SK-N-SH (cell line): ENCODE results near the gene ZNF816. TPM values are rescaled to one million over a fixed set of nuclear protein-coding genes. Genes with fewer than 3 reads are reported as not detected.

Source experiments
- CTCF ChIA-PET: fragments of 300-600, 350-600 bp; formaldehyde crosslinking; extraction: SDS; loops from one replicate; lab custom pipeline; 2021; lab: Yijun Ruan, JAX
- POLR2A ChIA-PET: fragments of 350-600 bp; sonication (Branson Sonifier 250); formaldehyde crosslinking; extraction: SDS; loops from one replicate; lab custom pipeline; 2020; ENCODE audit warnings: antibody characterized with exemption, inconsistent platforms; lab: Yijun Ruan, JAX
- DNase-seq: peaks from one replicate; pipeline ENCODE4 v3.0.0; 2012
- H2AFZ ChIP-seq: fragments of 200-600 bp; sonication (generic); 2 replicates; pipeline ENCODE4 v1.8.1; 2016; ENCODE audit warnings: antibody characterized with exemption, mild to moderate bottlenecking, low read depth
- H3F3A ChIP-seq: fragments of 200-600 bp; sonication (generic); replicated peaks from 2 replicates; pipeline ENCODE3; 2016; ENCODE audit warnings: antibody characterized with exemption, mild to moderate bottlenecking; ENCODE audit not compliant: insufficient read depth
- H3K27ac ChIP-seq, 2 experiments: fragments of 200-500 bp in 1 of 2; fragments of 200-600 bp in 1 of 2; sonication (Bioruptor generic) in 1 of 2; sonication (generic), shearing (Covaris generic) in 1 of 2; 2 replicates each; pipeline versions ENCODE4 v1.5.1 to v1.6.1; 2014 to 2016; ENCODE audit warnings: low read depth in 2 of 2, inconsistent platforms in 1 of 2, low read length in 1 of 2, mild to moderate bottlenecking in 1 of 2, mixed read lengths in 1 of 2
- H3K27me3 ChIP-seq: fragments of 200-600 bp; sonication (generic), shearing (Covaris generic); 2 replicates; pipeline ENCODE4 v1.6.1; 2016; ENCODE audit warnings: mixed run types; ENCODE audit not compliant: insufficient read depth
- H3K36me3 ChIP-seq, 2 experiments: fragments of 200-500 bp in 1 of 2; fragments of 200-600 bp in 1 of 2; sonication (Bioruptor generic) in 1 of 2; sonication (generic) in 1 of 2; replicated peaks in 1 of 2; 2 replicates each; pipeline versions ENCODE3 to v1.5.1; 2014 to 2016; ENCODE audit warnings: low read length in 1 of 2, mild to moderate bottlenecking in 1 of 2; ENCODE audit not compliant: insufficient read depth in 2 of 2, control insufficient read depth in 1 of 2
- H3K4me1 ChIP-seq, 2 experiments: fragments of 200-500 bp in 1 of 2; fragments of 200-600 bp in 1 of 2; sonication (Bioruptor generic) in 1 of 2; sonication (generic), shearing (Covaris generic) in 1 of 2; 2 replicates each; pipeline versions ENCODE4 v1.5.1 to v1.6.1; 2014 to 2016; ENCODE audit warnings: low read depth in 1 of 2, low read length in 1 of 2, mixed run types in 1 of 2; ENCODE audit not compliant: insufficient read depth in 2 of 2, control insufficient read depth in 1 of 2
- H3K4me2 ChIP-seq: fragments of 200-600 bp; sonication (generic), shearing (Covaris generic); 2 replicates; pipeline ENCODE4 v1.6.1; 2017; ENCODE audit warnings: mixed run types
- H3K4me3 ChIP-seq, 2 experiments: fragments of 200-500 bp in 1 of 2; fragments of 200-600 bp in 1 of 2; sonication (Bioruptor generic) in 1 of 2; sonication (generic), shearing (Covaris generic) in 1 of 2; 2 replicates each; pipeline versions ENCODE4 v1.5.1 to v1.8.1; 2014 to 2016; ENCODE audit warnings: low read depth in 2 of 2, inconsistent platforms in 1 of 2, low read length in 1 of 2, mild to moderate bottlenecking in 1 of 2, mixed read lengths in 1 of 2, moderate library complexity in 1 of 2
- H3K79me2 ChIP-seq: fragments of 200-600 bp; sonication (generic); 2 replicates; pipeline ENCODE4 v1.8.1; 2017; ENCODE audit warnings: mild to moderate bottlenecking; ENCODE audit not compliant: insufficient read depth
- H3K9ac ChIP-seq: fragments of 200-600 bp; sonication (generic); 2 replicates; pipeline ENCODE4 v1.6.1; 2017; ENCODE audit warnings: mixed run types
- H3K9me2 ChIP-seq: fragments of 200-600 bp; sonication (generic); 2 replicates; pipeline ENCODE4 v1.6.1; 2017; ENCODE audit warnings: mixed run types
- H3K9me3 ChIP-seq: fragments of 200-600 bp; sonication (generic); 2 replicates; pipeline ENCODE4 v1.6.1; 2017; ENCODE audit warnings: mixed run types, mild to moderate bottlenecking, moderate library complexity
- H4K20me1 ChIP-seq: fragments of 200-600 bp; sonication (generic); 2 replicates; pipeline ENCODE4 v1.6.1; 2017; ENCODE audit warnings: mild to moderate bottlenecking, mixed run types; ENCODE audit not compliant: insufficient read depth
- ELF1 ChIP-seq: IDR thresholded peaks from 2 replicates; pipeline ENCODE4 v1.4.0; 2012
- EZH2phosphoT487 ChIP-seq: fragments of 200-600 bp; sonication (generic); IDR thresholded peaks from 2 replicates; pipeline ENCODE4 v1.6.1; 2017; ENCODE audit warnings: low read depth, mixed run types, mild to moderate bottlenecking, antibody characterized with exemption, moderate library complexity, borderline replicate concordance
- FOSL2 ChIP-seq: IDR thresholded peaks from 2 replicates; pipeline ENCODE4 v1.4.0; 2012; ENCODE audit warnings: low read depth, mild to moderate bottlenecking, moderate library complexity, borderline replicate concordance
- FOXJ3 ChIP-seq: sonication (generic); formaldehyde crosslinking; IDR thresholded peaks from 2 replicates; pipeline ENCODE4 v1.5.1; 2020; ENCODE audit warnings: mild to moderate bottlenecking, missing genetic modification reagents
- JUND ChIP-seq: IDR thresholded peaks from 2 replicates; pipeline ENCODE4 v1.4.0; 2012
- MEF2A ChIP-seq: IDR thresholded peaks from 2 replicates; pipeline ENCODE4 v1.4.0; 2012; ENCODE audit warnings: low read depth, borderline replicate concordance
- NFIC ChIP-seq: IDR thresholded peaks from 2 replicates; pipeline ENCODE4 v1.4.0; 2012; ENCODE audit warnings: borderline replicate concordance
- RXRA ChIP-seq: IDR thresholded peaks from 2 replicates; pipeline ENCODE4 v1.4.0; 2012; ENCODE audit warnings: low read depth, mild to moderate bottlenecking, borderline replicate concordance
- TCF12 ChIP-seq: IDR thresholded peaks from 2 replicates; pipeline ENCODE4 v1.4.0; 2012
- TEAD4 ChIP-seq: IDR thresholded peaks from 2 replicates; pipeline ENCODE4 v1.4.0; 2012; ENCODE audit warnings: mild to moderate bottlenecking, borderline replicate concordance; ENCODE audit not compliant: insufficient read depth
- WGBS: methylation state at CpG from one replicate; pipeline ENCODE4 v1.1.6; 2017; ENCODE audit warnings: low lambda C conversion rate; 5-methylcytosine and 5-hydroxymethylcytosine counted together
- polyA plus RNA-seq, 3 experiments: library from polyadenylated mRNA; depleted of rRNA; stranded (reverse); fragments of >200 nt; gene quantifications; 2 replicates each; pipeline ENCODE4 v1.2.3, GENCODE V29; 2012
- TF ChIP-seq, protein P1 (sequence below): IDR thresholded peaks from 2 replicates; pipeline ENCODE4 v1.6.1; 2012; ENCODE audit warnings: mild to moderate bottlenecking, low read depth, low read length, moderate library complexity
- TF ChIP-seq, protein P2 (sequence below): IDR thresholded peaks from 2 replicates; pipeline ENCODE4; 2012

ZNF816 gene
- polyA plus RNA-seq, 1 of the 3 experiments (the other 2 are of a cell fraction): 1.8 TPM

DNA sequence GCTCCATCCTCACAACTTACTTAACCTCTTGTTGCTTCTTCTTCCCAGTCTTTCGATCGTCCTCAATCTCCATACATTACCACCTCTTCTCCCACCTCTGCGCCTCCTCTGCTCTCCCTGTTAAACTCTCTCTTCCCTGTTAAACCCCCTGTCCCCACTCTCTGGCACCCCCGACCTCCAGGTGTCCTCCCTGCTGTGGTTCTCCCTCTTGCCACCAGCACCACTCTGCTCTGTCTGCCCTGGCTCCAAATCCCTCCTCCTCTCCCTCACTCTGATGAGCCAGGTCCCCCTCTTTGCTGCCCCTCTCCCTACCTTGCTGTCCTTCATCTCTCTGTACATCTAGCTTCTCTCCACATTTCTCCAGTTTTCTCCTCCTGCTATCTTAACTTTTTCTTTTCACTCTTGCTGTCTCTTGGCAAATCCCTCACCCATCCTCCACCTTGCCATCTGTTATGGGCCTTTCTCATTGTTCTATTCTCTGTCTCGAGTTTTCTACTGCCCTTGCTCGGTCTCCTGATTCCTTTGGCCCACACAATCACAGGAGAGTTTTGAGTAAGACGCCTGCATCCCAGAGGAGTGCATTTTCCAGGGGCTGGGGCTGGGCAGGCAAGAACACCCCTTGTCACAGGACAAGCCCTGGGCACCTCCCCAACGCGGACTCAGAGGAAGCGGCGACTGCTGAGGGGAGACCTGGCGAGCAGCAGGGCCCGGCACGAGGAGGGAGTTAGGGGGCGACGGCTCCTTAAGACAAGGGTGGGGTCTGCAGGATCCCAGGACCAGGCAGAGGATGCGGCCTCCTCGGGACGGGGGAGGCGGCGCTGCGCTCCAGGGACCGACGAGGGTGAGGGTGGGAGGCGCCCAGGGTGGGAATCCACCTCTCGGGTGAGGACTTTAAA is 29.7 kb upstream of the ZNF816 start:
- TF ChIP-seq FOSL2 (no peak), MEF2A (no peak), TEAD4 (no peak)
- TF ChIP-seq, protein P1, sequence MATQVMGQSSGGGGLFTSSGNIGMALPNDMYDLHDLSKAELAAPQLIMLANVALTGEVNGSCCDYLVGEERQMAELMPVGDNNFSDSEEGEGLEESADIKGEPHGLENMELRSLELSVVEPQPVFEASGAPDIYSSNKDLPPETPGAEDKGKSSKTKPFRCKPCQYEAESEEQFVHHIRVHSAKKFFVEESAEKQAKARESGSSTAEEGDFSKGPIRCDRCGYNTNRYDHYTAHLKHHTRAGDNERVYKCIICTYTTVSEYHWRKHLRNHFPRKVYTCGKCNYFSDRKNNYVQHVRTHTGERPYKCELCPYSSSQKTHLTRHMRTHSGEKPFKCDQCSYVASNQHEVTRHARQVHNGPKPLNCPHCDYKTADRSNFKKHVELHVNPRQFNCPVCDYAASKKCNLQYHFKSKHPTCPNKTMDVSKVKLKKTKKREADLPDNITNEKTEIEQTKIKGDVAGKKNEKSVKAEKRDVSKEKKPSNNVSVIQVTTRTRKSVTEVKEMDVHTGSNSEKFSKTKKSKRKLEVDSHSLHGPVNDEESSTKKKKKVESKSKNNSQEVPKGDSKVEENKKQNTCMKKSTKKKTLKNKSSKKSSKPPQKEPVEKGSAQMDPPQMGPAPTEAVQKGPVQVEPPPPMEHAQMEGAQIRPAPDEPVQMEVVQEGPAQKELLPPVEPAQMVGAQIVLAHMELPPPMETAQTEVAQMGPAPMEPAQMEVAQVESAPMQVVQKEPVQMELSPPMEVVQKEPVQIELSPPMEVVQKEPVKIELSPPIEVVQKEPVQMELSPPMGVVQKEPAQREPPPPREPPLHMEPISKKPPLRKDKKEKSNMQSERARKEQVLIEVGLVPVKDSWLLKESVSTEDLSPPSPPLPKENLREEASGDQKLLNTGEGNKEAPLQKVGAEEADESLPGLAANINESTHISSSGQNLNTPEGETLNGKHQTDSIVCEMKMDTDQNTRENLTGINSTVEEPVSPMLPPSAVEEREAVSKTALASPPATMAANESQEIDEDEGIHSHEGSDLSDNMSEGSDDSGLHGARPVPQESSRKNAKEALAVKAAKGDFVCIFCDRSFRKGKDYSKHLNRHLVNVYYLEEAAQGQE: no peak
- Histone ChIP-seq H3K9me3 (no peaks in the 10 kb centered on the region), H2AFZ (peak overlapping the region; percentile 51; the same call in 1 of the 2 replicates), H3K9ac (0 out of 2 replicates have a peak overlapping the region, but pooled peaks have one; percentile 14), H3K4me1 (peaks cover 3 to 4% of the 10 kb centered on the region in 2 experiments; a peak in 2 of 4 replicates), H3K4me3 (peak overlapping the region; percentile 47 to 61; a peak in 3 of 4 replicates), H3K4me2 (peak overlapping the region; percentile 72), H3K36me3 (no peaks in the 10 kb centered on the region), H3F3A (peaks cover 3% of the 10 kb centered on the region), H3K79me2 (no peaks in the 10 kb centered on the region), H4K20me1 (no peaks in the 10 kb centered on the region), H3K27me3 (no peaks in the 10 kb centered on the region), H3K9me2 (no peaks in the 10 kb centered on the region), H3K27ac (peak overlapping the region in 1 of 2 experiments; percentile 74; a peak in 1 of 4 replicates)
- 58% methylated on average over 26 of the region's 26 CpGs for WGBS
- CTCF ChIA-PET: no interaction called here
- DNase-seq: peak; percentile 42
- POLR2A ChIA-PET: interaction anchor here (0.6 kb wide), 1 partner anchor 52 kb away, joined by 3 read pairs; the partner anchor contains the start of gene ERVV-2

DNA sequence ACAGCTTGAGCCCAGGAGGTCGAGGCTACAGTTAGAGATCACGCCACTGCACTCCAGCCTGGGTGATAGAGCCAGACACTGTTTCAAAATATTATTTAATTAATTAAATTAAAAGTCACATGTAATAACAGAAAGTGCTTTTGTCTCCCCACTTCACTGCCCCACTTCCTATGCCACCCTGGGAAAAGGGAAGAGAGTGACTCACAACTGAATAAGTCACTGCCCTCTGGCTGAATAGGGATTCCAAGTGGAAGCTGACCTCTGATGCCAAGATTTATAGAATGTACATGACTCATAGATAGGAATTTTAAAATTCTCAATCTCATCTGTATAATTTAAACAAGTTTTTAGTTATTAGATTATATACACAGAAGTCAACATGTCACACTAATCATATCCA is 28.8 kb upstream of the ZNF816 start:
- Histone ChIP-seq H3K9me3 (no peaks in the 10 kb centered on the region), H3K4me2 (peak overlapping the region; percentile 23; the same call in 1 of the 2 replicates), H4K20me1 (no peaks in the 10 kb centered on the region), H3K27me3 (no peaks in the 10 kb centered on the region), H2AFZ (no peak overlapping the region), H3K9ac (no peak overlapping the region), H3K79me2 (no peaks in the 10 kb centered on the region), H3K27ac (peak overlapping the region in 1 of 2 experiments; percentile 74; a peak in 2 of 4 replicates), H3F3A (peaks cover 3% of the 10 kb centered on the region), H3K9me2 (no peaks in the 10 kb centered on the region), H3K4me3 (no peak overlapping the region), H3K36me3 (no peaks in the 10 kb centered on the region), H3K4me1 (peaks cover 3 to 4% of the 10 kb centered on the region in 2 experiments; a peak in 2 of 4 replicates)
- CTCF ChIA-PET: no interaction called here
- TF ChIP-seq ELF1 (0 out of 2 replicates have a peak, but pooled peaks have one; percentile 10), TCF12 (peak; percentile 47; the same call in 1 of the 2 replicates), EZH2phosphoT487 (no peak), MEF2A (no peak), FOXJ3 (no peak), FOSL2 (peak; percentile 89), NFIC (peak; percentile 66), JUND (peak; percentile 77), RXRA (peak; percentile 39; the same call in 1 of the 2 replicates)
- TF ChIP-seq, protein P2, sequence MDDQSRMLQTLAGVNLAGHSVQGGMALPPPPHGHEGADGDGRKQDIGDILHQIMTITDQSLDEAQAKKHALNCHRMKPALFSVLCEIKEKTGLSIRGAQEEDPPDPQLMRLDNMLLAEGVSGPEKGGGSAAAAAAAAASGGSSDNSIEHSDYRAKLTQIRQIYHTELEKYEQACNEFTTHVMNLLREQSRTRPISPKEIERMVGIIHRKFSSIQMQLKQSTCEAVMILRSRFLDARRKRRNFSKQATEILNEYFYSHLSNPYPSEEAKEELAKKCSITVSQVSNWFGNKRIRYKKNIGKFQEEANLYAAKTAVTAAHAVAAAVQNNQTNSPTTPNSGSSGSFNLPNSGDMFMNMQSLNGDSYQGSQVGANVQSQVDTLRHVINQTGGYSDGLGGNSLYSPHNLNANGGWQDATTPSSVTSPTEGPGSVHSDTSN: peak; percentile 37
- DNase-seq: no peak
- WGBS: 23% methylated on average over 2 of the region's 2 CpGs
- POLR2A ChIA-PET: no interaction called here
